HG02763 (cell line): ENCODE measurements around the gene STING1.

ENCODE experiments used
- ATAC-seq: cut with Tn5 transposase; IDR thresholded peaks from one replicate; pipeline ENCODE4 v1.9.1; 2021; ENCODE audit warnings: mild to moderate bottlenecking, moderate library complexity; ENCODE audit not compliant: unreplicated experiment

The STING1 gene

DNA sequence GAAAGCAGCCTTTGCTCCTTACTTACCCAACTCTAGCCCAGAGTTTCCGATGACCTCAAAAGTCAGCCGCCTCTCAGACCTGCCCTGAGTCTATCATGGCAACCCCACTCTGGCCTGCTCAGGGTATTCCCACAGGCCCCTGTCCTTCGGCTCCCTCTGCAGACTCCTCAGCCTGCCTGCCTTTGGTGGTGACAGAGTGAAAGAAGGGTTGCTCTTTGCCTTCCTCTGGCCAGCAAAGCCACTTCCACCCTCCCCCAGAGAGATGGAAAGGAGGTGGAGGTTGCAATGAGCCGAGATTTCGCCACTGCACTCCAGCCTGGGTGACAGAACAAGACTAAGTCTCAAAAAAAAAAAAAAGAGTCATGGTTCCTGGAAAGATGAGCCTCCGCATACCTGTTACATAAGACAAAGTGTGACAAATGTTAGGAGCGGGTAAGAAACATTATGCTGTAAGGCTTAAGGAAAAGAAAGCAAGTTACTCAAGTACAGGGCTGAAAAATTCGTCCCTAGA lies 14.1 kb downstream of the STING1 start:
- ATAC-seq, result no peak

DNA sequence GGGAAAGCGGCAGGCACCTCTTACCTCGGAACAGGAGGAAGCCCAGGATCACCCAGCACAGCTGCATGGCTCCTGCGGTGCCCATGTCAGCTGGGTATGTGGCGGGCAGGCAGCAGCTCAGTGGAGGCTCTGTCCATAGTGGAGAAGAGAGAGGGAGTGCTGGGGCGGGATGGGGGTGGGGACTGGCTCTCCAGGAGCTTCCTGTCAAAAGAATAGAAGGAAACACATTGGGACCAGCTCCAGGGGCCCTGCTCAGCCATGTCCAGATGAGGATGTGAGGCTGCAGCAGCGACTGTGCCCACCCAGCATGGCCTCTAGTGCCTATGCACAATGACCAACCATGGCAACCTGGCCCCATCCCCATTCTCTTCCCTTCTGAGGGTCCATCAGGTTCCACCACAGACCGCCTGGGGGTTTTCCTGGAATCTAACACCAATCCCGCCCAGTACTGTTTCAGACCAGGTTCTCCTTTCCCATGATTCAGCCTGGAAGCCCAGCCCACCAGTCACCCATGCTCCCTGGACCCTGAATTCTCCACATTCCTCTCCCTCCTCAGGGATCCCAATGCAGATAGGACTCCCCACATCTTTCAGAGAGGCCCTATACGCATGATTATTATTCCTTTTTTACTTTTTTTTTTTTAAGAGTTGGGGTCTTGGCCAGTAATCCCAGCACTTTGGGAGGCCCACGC lies 19.8 kb downstream of the STING1 start, which contains the start of gene ECSCR:
TSS of gene ECSCR (minus strand) at position 158 of the 691 bp plus-strand sequence. CDS start at position 85, 73 bp downstream.
- no peak for ATAC-seq

DNA sequence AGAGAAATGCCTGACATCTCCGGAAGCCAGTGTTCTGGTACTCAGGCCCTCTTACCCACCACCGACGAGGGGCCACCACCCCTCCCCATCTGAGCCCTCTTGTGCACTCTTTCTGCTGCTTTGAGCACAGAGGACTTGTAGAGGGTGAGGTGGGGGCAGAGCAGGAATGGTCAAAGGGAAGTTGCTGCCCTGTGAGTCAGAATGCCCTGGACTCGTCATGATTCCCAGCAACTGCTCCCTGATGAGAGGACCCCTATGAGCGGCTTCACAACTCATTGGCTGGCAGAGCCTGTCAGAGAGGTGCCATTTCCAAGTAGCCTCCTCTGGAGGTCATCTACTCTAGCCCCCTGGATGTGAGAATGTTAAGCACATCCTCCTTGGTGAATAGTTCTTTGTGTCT lies 20.9 kb downstream of the STING1 start:
- ATAC-seq, result no peak

DNA sequence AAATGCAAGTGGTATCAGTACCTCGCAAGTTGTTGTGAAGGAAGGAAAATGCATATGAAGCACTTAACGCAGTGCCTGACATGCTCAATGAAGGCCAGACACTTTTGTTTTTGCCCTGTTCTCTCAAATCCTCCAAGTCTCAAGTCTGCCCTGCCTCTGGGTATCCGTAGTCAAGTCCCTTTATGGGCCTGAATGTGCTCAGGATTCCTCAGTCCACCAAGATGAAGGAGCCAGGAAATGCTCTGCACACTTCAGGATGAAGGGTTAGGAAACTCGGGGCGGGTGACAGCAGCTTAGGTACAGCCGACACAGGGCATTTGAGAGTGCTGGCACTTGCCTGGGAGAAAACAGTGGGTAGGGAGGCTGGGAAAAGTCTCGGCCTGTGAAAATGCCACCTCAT lies 21.4 kb downstream of the STING1 start:
- no peak for ATAC-seq

DNA sequence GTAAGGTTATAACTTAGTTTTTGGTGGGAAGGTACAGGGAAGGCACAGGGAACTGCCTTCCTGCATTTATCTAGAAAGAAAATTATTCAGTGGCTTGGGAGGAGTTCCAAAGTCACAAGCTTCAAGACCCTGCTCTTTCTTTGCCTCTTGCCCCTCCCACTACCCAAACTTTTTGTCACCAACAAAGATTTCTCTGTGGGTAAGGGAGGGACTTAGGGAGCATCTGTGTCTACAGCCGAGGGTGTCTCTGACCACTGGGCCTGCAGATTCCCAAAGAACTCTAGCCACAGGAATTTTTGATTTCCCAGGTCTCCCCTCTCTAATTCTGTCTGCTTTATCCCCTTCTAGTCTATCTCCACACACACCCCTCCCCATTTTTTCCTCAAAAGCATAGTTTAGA lies 22.1 kb downstream of the STING1 start:
- ATAC-seq, result no peak

DNA sequence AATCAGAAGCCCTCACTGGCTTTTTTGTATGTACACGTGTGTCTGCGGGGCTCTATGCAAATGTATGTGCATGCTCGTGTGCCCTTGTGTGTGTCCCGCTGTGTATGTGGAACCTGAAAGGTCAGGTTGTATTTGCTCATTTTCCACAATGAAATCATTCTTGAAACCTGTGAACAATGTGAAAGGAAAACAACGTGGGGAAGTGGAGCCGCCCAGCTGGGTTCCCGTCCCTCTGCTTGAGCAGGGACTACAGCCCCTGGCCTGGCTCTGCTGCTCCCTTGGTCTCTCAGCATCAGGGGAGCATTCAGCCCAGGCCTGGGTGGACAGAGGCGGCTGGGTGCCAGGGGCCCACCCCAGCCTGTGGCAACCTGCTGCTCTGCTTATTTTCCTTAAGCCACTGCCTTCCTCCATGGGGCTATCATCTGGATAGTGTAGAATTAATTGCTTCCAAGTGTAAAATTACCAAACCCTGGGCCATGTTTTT lies 23.1 kb downstream of the STING1 start:
- ATAC-seq, result no peak

DNA sequence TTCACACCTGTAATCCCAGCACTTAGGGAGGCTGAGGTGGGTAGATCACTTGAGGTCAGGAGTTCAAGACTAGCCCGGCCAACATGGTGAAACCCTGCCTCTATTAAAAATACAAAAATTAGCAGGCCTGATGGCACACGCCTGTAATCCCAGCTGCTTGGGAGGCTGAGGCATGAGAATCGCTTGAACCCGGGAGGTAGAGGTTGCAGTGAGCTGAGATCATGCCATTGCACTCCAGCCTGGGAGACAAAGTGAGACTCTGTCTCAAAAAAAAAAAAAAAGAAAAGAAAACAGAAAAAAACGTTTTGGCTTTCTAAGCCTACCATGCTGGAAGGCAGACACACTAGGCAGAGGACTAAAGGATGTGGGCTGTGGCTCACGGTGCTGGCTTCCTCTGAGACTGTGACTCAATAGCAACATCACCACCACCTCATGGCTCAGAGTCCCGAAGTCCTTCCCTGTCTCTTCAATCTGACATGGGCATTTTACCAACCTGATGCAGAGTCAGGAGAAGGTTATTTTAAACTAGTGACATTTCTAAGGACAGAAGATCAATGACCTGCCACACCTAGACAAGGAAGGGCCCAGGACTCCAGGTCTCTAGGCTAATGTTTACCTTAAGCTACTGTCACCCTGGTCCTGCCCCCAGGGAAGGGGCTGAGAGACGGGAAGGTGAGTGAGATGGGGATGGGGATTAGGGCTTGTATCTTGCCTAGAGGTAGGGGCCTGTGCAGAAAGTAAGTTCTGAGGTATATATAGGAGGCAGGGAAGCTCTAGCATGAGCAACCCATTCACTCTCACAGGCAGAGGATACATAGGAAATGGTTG lies 23.8 kb downstream of the STING1 start:
- ATAC-seq, result peak; percentile 57

DNA sequence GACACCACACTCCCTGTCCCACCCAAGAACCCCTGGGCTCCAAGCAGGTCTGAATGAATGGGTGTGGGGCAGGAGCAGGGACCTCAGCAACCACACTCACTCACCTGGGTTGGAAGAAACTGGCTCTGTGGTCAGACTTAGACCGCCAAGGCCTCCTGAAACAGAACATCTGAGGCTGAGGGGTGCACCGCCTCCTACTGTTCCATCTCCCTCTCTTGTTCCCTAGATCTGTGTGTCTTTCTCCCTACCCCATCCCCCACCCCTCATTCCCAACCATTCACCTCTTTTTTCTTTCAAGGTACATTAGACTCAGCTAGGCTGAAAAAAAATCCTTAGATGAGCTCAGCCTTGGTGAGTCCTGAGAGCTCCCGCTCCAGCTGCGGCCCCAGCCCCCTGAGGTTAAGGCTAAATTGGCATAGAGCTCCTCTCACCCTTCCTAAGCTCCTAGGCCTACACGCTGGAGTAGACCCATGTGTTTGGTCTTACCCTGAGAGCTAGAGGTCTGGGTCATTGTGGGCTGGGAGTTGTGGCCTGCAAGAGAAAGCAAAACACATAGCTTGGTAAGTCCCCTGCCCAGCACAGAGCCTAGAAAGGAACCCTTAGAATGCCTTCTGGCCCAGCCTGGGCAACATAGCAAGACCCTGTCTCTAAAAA lies 24.8 kb downstream of the STING1 start:
- no peak for ATAC-seq

DNA sequence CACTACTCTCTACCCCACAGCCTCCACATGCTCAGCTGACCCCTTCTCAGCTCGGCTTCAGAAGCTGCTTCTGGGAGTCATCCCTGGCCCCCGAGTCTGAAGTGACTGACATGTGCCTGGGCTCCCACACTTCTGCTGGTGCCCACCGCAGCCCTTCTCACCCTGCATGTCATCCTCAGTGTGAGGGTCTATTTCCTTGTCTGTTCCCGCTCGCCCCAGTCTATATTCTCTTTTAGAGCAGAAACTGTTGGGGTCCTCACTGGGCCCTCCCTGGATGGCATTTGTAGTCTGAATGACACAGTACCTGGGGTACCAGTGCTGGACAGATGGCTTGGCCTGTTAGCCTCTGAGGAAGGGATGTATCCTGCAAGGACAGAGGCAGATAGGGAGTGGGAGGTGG lies 25.3 kb downstream of the STING1 start:
- ATAC-seq, result no peak

DNA sequence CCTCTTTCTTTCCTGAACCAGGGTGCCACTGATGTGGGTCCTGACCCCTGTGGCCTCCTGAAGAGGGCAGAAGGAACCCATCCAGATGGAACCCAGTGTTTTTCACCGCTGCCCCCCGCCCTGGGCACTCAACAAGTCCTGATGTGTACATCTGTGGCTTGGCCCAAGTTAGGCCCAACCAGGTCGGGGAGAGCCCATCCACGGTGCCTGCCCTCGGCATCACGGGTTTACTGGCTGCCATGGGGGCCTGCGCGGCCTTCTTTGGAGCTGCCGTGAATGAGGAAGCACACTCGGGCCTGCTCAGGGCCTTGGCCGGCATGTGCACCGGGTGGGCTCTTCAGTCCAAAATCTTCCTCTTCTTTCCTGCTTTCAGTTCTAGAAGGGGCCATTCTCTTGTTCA lies 25.8 kb downstream of the STING1 start:
- no peak for ATAC-seq

DNA sequence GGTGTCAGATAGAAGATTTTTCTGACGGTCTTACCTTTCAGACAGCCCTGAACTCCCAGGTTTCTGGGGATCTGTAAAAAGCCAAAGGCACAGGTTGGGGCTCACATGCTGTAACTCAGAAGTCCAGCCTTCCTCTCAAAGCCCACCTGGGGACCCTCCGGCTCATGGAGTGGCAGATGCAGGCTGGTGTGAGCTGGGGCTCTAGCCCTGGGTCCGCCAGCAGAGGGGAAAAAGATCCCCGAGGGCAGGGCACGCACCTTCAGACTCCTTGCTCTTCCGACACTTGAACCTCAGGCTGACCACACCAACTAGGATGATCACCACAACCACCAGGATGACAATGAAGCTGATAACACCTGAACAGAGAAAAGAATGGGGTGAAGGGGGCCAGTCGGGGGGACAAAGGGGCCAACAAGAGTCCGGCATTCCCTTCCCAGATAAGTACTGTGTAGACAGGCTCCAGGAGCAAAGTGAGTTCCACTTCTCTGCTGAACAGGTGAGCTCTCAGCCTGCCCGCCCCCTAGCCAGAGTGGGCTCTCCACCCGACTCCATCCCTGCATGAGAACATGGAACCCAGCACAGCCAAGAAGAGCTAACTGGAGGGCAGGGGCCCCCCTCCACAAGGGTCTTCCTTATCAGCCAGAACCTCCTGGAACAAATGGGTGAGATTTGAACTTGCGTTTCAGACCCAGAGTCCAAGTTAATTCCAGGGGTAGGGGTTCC lies 27.8 kb downstream of the STING1 start:
- ATAC-seq, result no peak

DNA sequence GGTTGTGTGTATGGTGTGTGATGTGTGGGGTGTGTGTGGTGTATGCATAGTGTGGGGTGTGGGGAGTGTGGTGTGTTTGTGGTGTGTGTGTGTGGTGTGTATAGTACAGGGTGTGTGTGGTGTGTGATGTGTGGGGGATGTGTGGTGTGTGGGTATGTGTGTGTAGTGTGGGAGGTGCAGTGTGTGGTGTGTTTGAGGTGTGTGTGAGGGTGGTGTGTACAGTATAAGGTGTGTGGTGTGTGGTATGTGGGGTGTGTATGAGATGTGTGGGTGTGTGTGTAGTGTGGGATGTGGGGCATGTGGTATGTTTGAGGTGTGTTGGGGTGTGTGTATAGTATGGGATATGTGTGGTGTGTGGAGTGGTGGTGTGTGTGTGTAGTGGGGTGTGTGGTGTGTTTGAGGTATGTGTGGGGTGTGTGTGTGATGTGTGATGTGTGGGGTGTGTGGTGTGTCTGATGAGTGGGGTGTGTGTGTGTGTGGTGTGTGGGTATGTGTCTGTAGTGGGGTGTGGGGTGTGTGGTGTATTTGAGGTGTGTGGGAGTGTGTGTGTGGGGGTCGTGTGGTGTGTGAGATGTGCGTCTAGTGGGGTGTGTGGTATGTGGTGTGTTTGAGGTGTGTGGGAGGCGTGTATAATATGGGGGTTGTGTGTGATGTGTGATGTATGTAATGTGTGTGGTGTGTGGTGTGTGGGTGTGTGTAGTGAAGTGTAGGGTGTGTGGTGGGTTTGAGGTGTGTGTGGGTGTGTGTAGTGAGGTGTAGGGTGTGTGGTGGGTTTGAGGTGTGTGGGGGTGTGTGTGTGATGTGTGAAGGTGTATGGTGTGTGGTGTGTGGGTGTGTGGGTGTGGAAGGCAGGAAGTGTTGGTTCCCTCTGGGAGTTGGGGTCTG lies 28.6 kb downstream of the STING1 start:
- no peak for ATAC-seq

DNA sequence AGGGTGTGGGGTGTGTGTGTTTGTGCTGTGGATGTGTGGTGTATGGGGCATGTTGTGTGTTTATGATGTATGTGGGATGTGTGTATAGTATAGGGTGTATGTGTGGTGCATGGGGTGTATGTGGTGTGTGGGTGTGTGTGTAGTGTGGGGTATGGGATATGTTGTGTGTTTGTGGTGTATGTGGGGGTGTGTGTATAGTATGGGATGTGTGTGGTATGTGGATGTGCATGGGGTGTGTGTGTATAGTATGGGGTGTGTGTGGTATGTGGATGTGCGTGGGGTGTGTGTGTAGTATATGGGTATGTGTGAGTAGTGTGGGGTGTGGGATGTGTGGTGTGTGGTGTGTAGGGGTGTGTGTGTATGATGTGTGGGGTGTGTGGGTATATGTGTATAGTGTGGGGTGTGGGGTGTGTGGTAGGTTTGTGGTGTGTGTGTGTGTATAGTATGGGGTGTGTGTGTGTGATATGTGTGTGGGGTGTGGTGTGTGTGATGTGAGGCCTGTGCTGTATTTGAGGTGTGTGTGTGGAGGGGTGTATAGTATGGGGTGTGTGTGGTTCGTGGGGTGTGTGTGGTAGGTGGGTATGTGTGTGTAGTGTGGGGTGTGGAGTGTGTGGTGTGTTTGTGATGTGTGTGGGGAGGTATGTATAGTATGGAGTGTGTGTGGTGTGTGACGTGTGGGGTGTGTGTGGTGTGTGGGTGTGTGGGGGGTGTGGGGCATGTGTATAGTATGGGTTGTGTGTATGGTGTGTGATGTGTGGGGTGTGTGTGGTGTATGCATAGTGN lies 30.5 kb downstream of the STING1 start:
- no peak for ATAC-seq

DNA sequence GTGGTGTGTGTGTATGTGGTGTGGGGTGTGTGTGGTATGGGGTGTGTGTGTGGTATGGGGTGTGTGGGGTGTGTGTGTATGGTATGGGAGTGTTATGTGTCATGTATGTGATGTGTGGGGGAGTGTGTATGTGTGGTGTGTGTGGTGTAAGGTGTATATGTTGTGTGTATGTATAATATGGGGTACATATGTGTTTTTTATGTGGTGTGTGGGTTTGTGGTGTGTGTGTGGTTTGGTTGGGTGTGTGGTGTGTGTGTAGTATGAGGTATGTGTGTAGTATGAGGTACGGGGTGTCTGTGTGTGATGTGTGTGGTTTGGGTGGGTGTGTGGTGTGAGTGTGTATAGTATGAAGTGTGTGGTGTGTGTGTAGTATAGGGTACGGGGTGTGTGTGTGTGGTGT lies 31.4 kb downstream of the STING1 start:
- no peak for ATAC-seq

DNA sequence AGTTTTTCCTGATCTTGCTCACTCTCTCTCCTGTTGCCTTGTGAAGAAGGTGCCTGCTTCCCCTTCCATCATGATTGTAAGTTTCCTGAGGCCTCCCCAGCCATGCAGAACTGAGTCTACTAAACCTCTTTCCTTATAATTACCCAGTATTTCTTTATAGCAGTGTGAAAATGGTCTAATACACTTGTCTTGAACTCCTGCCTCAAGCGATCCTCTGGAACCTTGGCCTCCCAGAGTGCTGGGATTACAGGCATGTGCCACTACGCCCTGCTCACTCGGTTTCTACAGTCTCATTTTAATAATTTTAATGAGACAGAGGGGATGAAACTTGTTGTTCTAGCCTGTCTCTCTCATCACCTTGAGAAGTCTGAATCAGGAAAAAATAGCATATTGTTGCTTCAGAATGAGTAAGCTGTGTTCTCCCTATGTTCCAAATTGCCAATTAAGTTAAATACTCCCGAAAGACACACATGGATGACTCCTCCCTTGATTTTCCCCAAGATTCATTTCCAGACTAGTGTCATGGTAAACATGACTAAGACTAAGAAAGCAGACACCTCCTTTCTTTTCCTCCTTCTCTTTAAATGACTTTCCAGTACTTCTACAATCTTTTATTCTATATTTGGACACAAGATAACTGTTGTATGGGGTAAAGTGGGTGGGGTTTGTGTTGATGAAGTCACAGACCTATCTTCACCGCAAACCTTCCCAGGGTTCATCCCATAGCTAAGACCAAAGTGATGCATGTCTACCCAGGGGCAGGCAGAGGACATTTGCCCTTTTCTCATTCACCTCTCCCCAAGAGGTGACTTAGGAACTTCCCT lies 35.4 kb downstream of the STING1 start:
- peak; percentile 62 for ATAC-seq

DNA sequence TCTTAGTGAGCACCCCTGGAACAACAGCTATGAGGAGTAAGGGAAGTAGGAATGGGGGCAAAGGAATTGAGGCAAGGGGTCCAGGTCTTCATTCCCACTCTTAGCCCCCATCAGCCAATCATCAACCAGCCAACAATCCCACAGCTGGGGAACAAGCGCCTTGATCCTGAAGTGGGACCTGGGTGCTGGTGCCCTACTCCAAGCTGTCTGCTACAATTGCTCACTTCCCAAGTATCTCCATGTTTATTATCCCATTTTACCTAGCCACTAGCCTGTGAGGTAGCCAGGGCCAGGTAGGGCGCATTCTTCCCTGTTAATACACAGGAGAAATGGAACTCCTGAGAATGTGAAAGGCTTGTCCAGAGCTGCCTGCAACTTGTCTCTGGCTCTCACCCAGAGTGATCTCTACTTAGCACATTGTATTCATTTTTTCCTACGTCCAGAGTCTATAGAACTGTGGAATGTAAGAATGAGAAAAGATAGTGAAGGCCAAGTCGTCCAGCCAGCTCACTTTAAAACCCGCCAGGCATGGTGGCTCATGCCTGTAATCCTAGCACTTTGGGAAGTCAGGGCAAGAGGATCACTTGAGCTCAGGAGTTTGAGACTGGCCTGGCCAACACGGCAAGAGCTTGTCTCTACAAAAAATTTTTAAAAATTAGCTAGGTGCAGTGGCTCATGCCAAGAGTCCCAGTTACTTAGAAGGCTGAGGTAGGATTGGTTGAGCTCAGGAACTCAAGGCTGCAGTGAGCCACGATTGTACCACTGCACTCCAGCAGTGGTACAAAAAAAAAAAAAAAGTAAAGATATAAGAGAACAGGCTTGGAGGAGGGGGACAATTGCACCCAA lies 37.0 kb downstream of the STING1 start:
- ATAC-seq, result no peak

DNA sequence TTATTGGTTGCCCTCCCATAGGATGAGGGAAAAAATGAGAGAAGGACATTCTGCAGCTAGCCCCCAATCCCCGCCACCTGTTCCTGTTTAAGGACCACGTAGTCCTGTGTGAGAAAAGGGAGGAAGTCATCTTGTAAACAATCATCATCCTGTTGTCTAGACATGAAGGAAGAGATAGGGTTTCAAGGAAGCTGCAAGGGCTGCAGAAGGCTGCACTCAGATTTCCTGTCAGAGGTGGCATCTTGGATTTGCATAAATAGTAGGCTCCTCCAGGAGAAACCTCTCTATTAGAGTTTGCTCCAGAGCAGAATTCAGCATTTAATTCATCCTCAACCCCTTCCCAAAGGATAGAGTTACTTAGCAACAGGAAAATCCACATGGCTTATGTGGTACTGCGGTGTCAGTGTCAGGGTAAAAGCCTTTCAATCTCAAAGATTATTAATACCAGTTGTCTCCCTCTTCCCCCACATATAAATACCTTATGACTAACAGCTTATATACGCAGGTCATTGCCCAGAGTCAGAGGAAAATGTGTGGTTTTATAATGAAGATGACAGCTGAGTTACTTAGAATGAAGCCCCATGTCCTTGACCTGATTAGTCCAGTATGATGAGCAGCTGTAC lies 38.6 kb downstream of the STING1 start:
- ATAC-seq, result no peak
